IMR-90 (cell line): Measurements from ENCODE around the gene TEX44. TPM values are rescaled to one million over a fixed set of nuclear protein-coding genes. Genes with fewer than 3 reads are reported as not detected.

Experiments used
- ATAC-seq: fragments of 200-7000 bp; cut with Tn5 transposase; 2 replicates; pipeline ENCODE4 v1.9.1; 2020; ENCODE audit warnings: low read depth, mild to moderate bottlenecking, moderate library complexity
- BruUV-seq: library from RNA; stranded (reverse); fragments of 400-500 nt; replicated peaks from 2 replicates; lab custom pipeline; 2021; lab: Mats Ljungman, UMichigan
- CTCF ChIA-PET: fragments of 300-600 bp; formaldehyde crosslinking; extraction: SDS; loops from one replicate; lab custom pipeline; 2021; ENCODE audit warnings: antibody characterized with exemption; lab: Yijun Ruan, JAX
- POLR2A ChIA-PET: fragments of 300-600 bp; sonication (Branson Sonifier 250); formaldehyde crosslinking; loops from one replicate; lab custom pipeline; 2022; ENCODE audit warnings: antibody characterized with exemption; ENCODE audit not compliant: unreplicated experiment; lab: Charles Lee
- DNase-seq: peaks from one replicate; pipeline ENCODE4 v3.0.0; 2013
- H2AFZ ChIP-seq: replicated peaks from 2 replicates; pipeline ENCODE3; 2013; ENCODE audit warnings: low read length, mild to moderate bottlenecking; ENCODE audit not compliant: poor library complexity
- H2AK5ac ChIP-seq: 2 replicates; pipeline ENCODE4 v1.6.1; 2013; ENCODE audit warnings: low read depth, low read length, inconsistent platforms
- H2AK9ac ChIP-seq: replicated peaks from 2 replicates; pipeline ENCODE3; 2013; ENCODE audit warnings: mild to moderate bottlenecking, low read depth, low read length, moderate library complexity; ENCODE audit not compliant: poor library complexity
- H2BK120ac ChIP-seq: 2 replicates; pipeline ENCODE4 v1.6.1; 2013; ENCODE audit warnings: low read depth, low read length, inconsistent platforms
- H2BK15ac ChIP-seq: 3 replicates; pipeline ENCODE4 v1.6.1; 2013; ENCODE audit warnings: low read depth, low read length, inconsistent platforms
- H2BK20ac ChIP-seq: 2 replicates; pipeline ENCODE4 v1.6.1; 2013; ENCODE audit warnings: low read depth, mild to moderate bottlenecking, inconsistent platforms, low read length, moderate library complexity
- H2BK5ac ChIP-seq: 2 replicates; pipeline ENCODE4 v1.6.1; 2013; ENCODE audit warnings: mild to moderate bottlenecking, low read depth, low read length, inconsistent platforms; ENCODE audit not compliant: poor library complexity, severe bottlenecking
- H3K14ac ChIP-seq: replicated peaks from 2 replicates; pipeline ENCODE4 v1.6.1; 2013; ENCODE audit warnings: low read depth, low read length, inconsistent platforms
- H3K18ac ChIP-seq: 2 replicates; pipeline ENCODE4 v1.6.1; 2013; ENCODE audit warnings: low read depth, low read length, control low read depth
- H3K23ac ChIP-seq: 2 replicates; pipeline ENCODE4 v1.6.1; 2013; ENCODE audit warnings: low read depth, low read length, inconsistent platforms
- H3K27ac ChIP-seq: 2 replicates; pipeline ENCODE4 v1.5.1; 2013; ENCODE audit warnings: mild to moderate bottlenecking, control low read depth, low read length; ENCODE audit not compliant: insufficient read depth
- H3K27me3 ChIP-seq: 2 replicates; pipeline ENCODE4 v1.6.1; 2013; ENCODE audit warnings: low read length; ENCODE audit not compliant: control insufficient read depth, insufficient read depth
- H3K36me3 ChIP-seq: 2 replicates; pipeline ENCODE4 v1.6.1; 2013; ENCODE audit warnings: low read length, mixed read lengths; ENCODE audit not compliant: control insufficient read depth, insufficient read depth
- H3K4ac ChIP-seq: 2 replicates; pipeline ENCODE4 v1.6.1; 2013; ENCODE audit warnings: low read depth, low read length, inconsistent platforms
- H3K4me1 ChIP-seq: 2 replicates; pipeline ENCODE4 v1.6.1; 2013; ENCODE audit warnings: low read length, mixed read lengths; ENCODE audit not compliant: control insufficient read depth, insufficient read depth
- H3K4me2 ChIP-seq: 2 replicates; pipeline ENCODE4 v1.6.1; 2013; ENCODE audit warnings: low read depth, mild to moderate bottlenecking, control low read depth, low read length, moderate library complexity
- H3K4me3 ChIP-seq: 2 replicates; pipeline ENCODE4 v1.5.1; 2013; ENCODE audit warnings: low read depth, mild to moderate bottlenecking, control low read depth, low read length, moderate library complexity; ENCODE audit not compliant: insufficient read depth
- H3K56ac ChIP-seq: 2 replicates; pipeline ENCODE4 v1.6.1; 2013; ENCODE audit warnings: low read length, inconsistent platforms; ENCODE audit not compliant: insufficient read depth; ENCODE audit errors: extremely low read depth
- H3K79me1 ChIP-seq, 2 experiments: 2 replicates each; pipeline ENCODE4 v1.6.1; 2013; ENCODE audit warnings: low read length in 2 of 2, inconsistent platforms in 1 of 2, low read depth in 1 of 2
- H3K9ac ChIP-seq: 2 replicates; pipeline ENCODE4 v1.6.1; 2013; ENCODE audit warnings: low read depth, low read length, control low read depth
- H3K9me1 ChIP-seq: 2 replicates; pipeline ENCODE4 v1.6.1; 2013; ENCODE audit warnings: low read length, inconsistent platforms; ENCODE audit not compliant: insufficient read depth
- H3K9me3 ChIP-seq: 2 replicates; pipeline ENCODE4 v1.6.1; 2013; ENCODE audit warnings: low read length; ENCODE audit not compliant: control insufficient read depth, insufficient read depth
- H4K20me1 ChIP-seq: 2 replicates; pipeline ENCODE4 v1.6.1; 2013; ENCODE audit warnings: low read length, inconsistent platforms; ENCODE audit not compliant: insufficient read depth
- H4K5ac ChIP-seq: 2 replicates; pipeline ENCODE4 v1.6.1; 2013; ENCODE audit warnings: mild to moderate bottlenecking, low read depth, low read length, control low read depth
- H4K8ac ChIP-seq, 2 experiments: 2 replicates each; pipeline ENCODE4 v1.6.1; 2013; ENCODE audit warnings: low read depth in 2 of 2, low read length in 2 of 2, control low read depth in 1 of 2, inconsistent platforms in 1 of 2
- H4K91ac ChIP-seq: 2 replicates; pipeline ENCODE4 v1.6.1; 2013; ENCODE audit warnings: low read depth, low read length, inconsistent platforms; ENCODE audit not compliant: insufficient read depth
- BHLHE40 ChIP-seq: fragments of 150-350 bp; IDR thresholded peaks from 2 replicates; pipeline ENCODE4 v1.6.1; 2016; ENCODE audit warnings: mild to moderate bottlenecking, low read depth, low read length
- CHD1 ChIP-seq: IDR thresholded peaks from 2 replicates; pipeline ENCODE4 v1.6.1; 2012; ENCODE audit warnings: low read depth, low read length, improper control_type of control experiment
- ELK1 ChIP-seq: fragments of 150-350 bp; IDR thresholded peaks from 2 replicates; pipeline ENCODE4 v1.6.1; 2016; ENCODE audit warnings: low read depth, mild to moderate bottlenecking, low read length, moderate library complexity, borderline replicate concordance
- FOS ChIP-seq: fragments of 150-350 bp; IDR thresholded peaks from 2 replicates; pipeline ENCODE4 v1.6.1; 2016; ENCODE audit warnings: low read depth, low read length
- MAFK ChIP-seq: IDR thresholded peaks from 2 replicates; pipeline ENCODE4 v1.6.1; 2012; ENCODE audit warnings: low read depth, low read length, improper control_type of control experiment
- MAZ ChIP-seq: IDR thresholded peaks from 2 replicates; pipeline ENCODE4 v1.6.1; 2012; ENCODE audit warnings: low read depth, mild to moderate bottlenecking, low read length, improper control_type of control experiment, moderate library complexity, borderline replicate concordance
- MXI1 ChIP-seq: IDR thresholded peaks from 2 replicates; pipeline ENCODE4 v1.6.1; 2012; ENCODE audit warnings: low read depth, mild to moderate bottlenecking, low read length, moderate library complexity, borderline replicate concordance
- NFE2L2 ChIP-seq: fragments of 150-350 bp; IDR thresholded peaks from 2 replicates; pipeline ENCODE4 v1.6.1; 2016; ENCODE audit warnings: low read depth, mild to moderate bottlenecking, low read length
- POLR2A ChIP-seq: IDR thresholded peaks from 2 replicates; pipeline ENCODE4 v1.6.1; 2012; ENCODE audit warnings: mild to moderate bottlenecking, low read depth, low read length
- RAD21 ChIP-seq: IDR thresholded peaks from 2 replicates; pipeline ENCODE4 v1.6.1; 2012; ENCODE audit warnings: low read length, improper control_type of control experiment
- RFX5 ChIP-seq: IDR thresholded peaks from 2 replicates; pipeline ENCODE4 v1.8.0; 2012; ENCODE audit warnings: low read depth, mild to moderate bottlenecking, low read length, moderate library complexity
- WGBS, 2 experiments: methylation state at CpG; one replicate each; pipeline versions ENCODE4 v1.1.5 to v1.1.7; 2013; ENCODE audit warnings: missing lambda C conversion rate in 2 of 2; ENCODE audit not compliant: insufficient read length in 1 of 2; ENCODE audit errors: extremely low coverage in 2 of 2; 5-methylcytosine and 5-hydroxymethylcytosine counted together
- dilution Hi-C: fragments of 300-500 bp; cut with HindIII; formaldehyde crosslinking; loops from one replicate; pipeline ENCODE4 v1.14.3; 2018; ENCODE audit warnings: low sequenced_read_pairs; ENCODE audit not compliant: unreplicated experiment
- in situ Hi-C: fragments of 300-500 bp; cut with MboI; formaldehyde crosslinking; loops from 3 replicates; pipeline ENCODE4 v1.14.3; 2019; ENCODE audit warnings: low sequenced_read_pairs, inconsistent platforms, mixed read lengths
- intact Hi-C: fragments of 100-400 bp; cut with micrococcal nuclease; formaldehyde crosslinking; loops from 2 replicates; pipeline ENCODE4 v1.10.0; 2022
- polyA plus RNA-seq, 3 experiments: library from polyadenylated mRNA; depleted of rRNA; stranded (reverse); fragments of >200 nt; gene quantifications; 2 replicates each; pipeline ENCODE4 v1.2.3, GENCODE V29; 2012; ENCODE audit warnings: low replicate concordance in 1 of 3
- total RNA-seq: library from RNA; depleted of rRNA; stranded (reverse); fragments of >200 nt; gene quantifications from 2 replicates; pipeline ENCODE4 v1.2.3, GENCODE V29; 2012
- TF ChIP-seq, protein P1 (sequence below): fragments of 150-350 bp; IDR thresholded peaks from 2 replicates; pipeline ENCODE4 v1.6.1; 2017; ENCODE audit warnings: mild to moderate bottlenecking, antibody characterized with exemption, low read length, low read depth

Gene TEX44
- total and polyA plus RNA-seq, 2 of the 4 experiments (the other 2 are of a cell fraction), result not detected

GRCh38 chr2:231627384-231628120, 34.9 kb downstream of the TEX44 start:
- H3K9me1 ChIP-seq, result peaks cover 5% of the 10 kb centered on the region
- peak overlapping the region; percentile 73 for H3K4me2 ChIP-seq
- no peak overlapping the region for H2BK15ac ChIP-seq
- peak overlapping the region; percentile 53; the same call in 1 of the 2 replicates for H3K14ac ChIP-seq
- WGBS, 2 experiments, result 56% methylated on average over 3 of the region's 10 CpGs; no CpG with 5 or more reads in 1 of the 2 experiments
- H3K9ac ChIP-seq, result peak overlapping the region; percentile 16; the same call in 1 of the 2 replicates
- H3K4me3 ChIP-seq, result no peak overlapping the region
- H3K56ac ChIP-seq, result no peak overlapping the region
- peaks cover 11% of the 10 kb centered on the region for H3K4me1 ChIP-seq
- H3K36me3 ChIP-seq, result no peaks in the 10 kb centered on the region
- POLR2A ChIA-PET, result interaction anchor here (0.5 to 0.7 kb wide), 2 partner anchors 13 to 1209 kb away, joined by 3 to 10 read pairs; no protein-coding TSS in a partner anchor
- H4K8ac ChIP-seq, result peak overlapping the region in 1 of 2 experiments; percentile 53; a peak in 1 of 4 replicates
- H3K27me3 ChIP-seq, result no peaks in the 10 kb centered on the region
- peak overlapping the region; percentile 67; the same call in 1 of the 2 replicates for H3K18ac ChIP-seq
- no peaks in the 10 kb centered on the region for H3K79me1 ChIP-seq
- H2AFZ ChIP-seq, result peak overlapping the region; percentile 81
- no peak overlapping the region for H3K23ac ChIP-seq
- H3K4ac ChIP-seq, result 0 out of 2 replicates have a peak overlapping the region, but pooled peaks have one; percentile 15
- in situ Hi-C loops, result no loop called here
- H2BK120ac ChIP-seq, result peak overlapping the region; percentile 37
- dilution Hi-C loops, result no loop called here
- intact Hi-C loops, result no loop called here
- H3K27ac ChIP-seq, result no peak overlapping the region
- H4K5ac ChIP-seq, result peak overlapping the region; percentile 66
- no peaks in the 10 kb centered on the region for H4K20me1 ChIP-seq
- TF ChIP-seq MXI1 (no peak), RAD21 (no peak), BHLHE40 (no peak), FOS (no peak), ELK1 (no peak), CHD1 (no peak), POLR2A (no peak), MAZ (no peak), RFX5 (no peak), MAFK (no peak), NFE2L2 (no peak)
- TF ChIP-seq, protein P1, sequence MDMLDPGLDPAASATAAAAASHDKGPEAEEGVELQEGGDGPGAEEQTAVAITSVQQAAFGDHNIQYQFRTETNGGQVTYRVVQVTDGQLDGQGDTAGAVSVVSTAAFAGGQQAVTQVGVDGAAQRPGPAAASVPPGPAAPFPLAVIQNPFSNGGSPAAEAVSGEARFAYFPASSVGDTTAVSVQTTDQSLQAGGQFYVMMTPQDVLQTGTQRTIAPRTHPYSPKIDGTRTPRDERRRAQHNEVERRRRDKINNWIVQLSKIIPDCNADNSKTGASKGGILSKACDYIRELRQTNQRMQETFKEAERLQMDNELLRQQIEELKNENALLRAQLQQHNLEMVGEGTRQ, result no peak
- peak; percentile 19; the same call in 1 of the 2 replicates for ATAC-seq
- H2AK9ac ChIP-seq, result no peak overlapping the region
- CTCF ChIA-PET, result interaction anchor here (0.9 kb wide), 1 partner anchor 48 kb away, joined by 3 read pairs; no protein-coding TSS in a partner anchor
- no TSS peak for BruUV-seq
- 0 out of 2 replicates have a peak overlapping the region, but pooled peaks have one; percentile 13 for H2BK20ac ChIP-seq
- H2BK5ac ChIP-seq, result peak overlapping the region; percentile 30
- H4K91ac ChIP-seq, result no peak overlapping the region; the same call in 1 of the 2 replicates
- no peaks in the 10 kb centered on the region for H3K9me3 ChIP-seq
- peak; percentile 44 for DNase-seq
- no peak overlapping the region; the same call in 1 of the 2 replicates for H2AK5ac ChIP-seq
